GM19468 (cell line): ENCODE results near the gene SEC31B.

Source experiments
- ATAC-seq: cut with Tn5 transposase; IDR thresholded peaks from one replicate; pipeline ENCODE4 v1.9.1; 2021; ENCODE audit warnings: mild to moderate bottlenecking, moderate library complexity, moderate number of reproducible peaks; ENCODE audit not compliant: unreplicated experiment; ENCODE audit errors: extremely low read depth

The SEC31B gene

DNA sequence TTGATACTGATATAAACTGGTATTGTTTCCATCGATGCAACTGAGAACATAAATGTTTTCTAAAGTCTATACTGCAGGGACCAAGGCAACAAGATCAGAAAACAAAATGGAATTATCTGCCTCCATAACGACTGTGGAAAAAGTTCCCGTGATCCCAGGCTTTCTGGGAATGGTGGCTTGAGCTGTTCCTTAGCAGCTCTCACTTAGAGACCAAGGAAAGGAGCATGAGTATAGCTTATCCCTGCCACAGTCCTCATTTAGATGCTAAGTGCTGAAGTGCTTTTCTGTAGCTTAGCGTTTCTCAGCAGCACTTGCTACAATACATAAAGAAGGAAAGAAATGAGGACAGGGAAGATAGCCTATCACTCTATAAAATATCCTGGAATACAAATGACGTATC, 51.3 kb downstream of the SEC31B start:
- ATAC-seq = no peak

- no peak for ATAC-seq
Observed at GRCh38 chr10:100462709-100463108, 57.0 kb downstream of the SEC31B start, which contains the start of gene WNT8B. TSS of gene WNT8B (plus strand) at chr10:100463009. CDS start at chr10:100463169, 160 bp downstream.

DNA sequence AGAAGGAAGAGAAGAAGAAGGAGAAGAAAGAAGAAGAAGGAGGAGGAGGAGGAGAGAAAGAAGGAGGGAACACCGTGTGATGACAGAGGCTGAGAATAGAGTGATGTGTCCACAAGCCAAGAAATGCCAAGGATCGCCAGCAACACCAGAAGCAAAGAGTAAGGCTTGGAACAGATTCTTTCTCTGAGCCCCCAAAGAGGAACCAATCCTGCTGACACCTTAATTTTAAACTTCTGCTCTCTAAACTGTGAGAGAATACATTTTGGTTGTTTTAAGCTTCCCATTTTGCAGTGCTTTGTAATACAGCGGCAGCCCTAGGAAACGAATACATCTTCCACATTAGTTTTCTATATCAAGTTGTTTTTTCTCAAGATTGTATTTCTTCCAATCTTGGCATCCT, 70.7 kb downstream of the SEC31B start:
- ATAC-seq = no peak

GRCh38 chr10:100447663-100448062, 72.0 kb downstream of the SEC31B start:
- no peak for ATAC-seq

DNA sequence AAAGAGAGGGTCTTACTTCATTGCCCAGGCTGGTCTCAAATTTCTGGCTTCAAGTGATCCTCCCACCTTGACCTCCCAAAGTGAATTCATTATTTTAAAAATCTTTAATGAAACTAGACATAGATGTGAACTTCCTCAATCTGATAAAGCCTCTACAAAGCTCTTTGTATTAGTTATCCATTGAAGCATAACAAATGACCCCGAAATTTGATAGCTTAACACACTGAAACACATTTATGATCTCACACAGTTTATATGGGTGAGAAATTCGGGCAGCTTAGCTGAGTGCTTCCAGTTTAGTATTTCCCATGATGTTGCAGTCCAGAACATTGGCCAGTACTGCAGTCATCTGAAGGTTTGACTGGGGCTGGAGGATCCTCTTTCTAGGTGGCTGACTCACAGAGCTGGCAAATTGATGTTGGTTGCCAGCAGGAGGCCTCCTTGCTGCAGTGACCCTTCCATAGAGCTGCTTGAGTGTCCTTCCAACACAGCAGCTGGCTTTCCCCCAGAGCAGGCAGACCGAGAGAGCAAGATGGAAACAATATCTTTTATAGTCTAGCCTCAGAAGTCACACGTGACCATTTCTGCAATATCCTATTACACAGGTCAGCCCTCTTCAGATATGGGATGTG, 73.4 kb downstream of the SEC31B start:
- no peak for ATAC-seq

GRCh38 chr10:100442548-100442947, 77.1 kb downstream of the SEC31B start:
- ATAC-seq = no peak

- no peak for ATAC-seq
Observed at GRCh38 chr10:100438674-100439315, 80.9 kb downstream of the SEC31B start.
